ENCODE results near the gene KRTAP17-1. TPM values are rescaled to one million over a fixed set of nuclear protein-coding genes. Genes with fewer than 3 reads are reported as not detected.
"Not testable (repeated sequence)": the region's sequence is repeated elsewhere in the genome, so short reads cannot be mapped to it uniquely, and the experiment has no call there.

Gene KRTAP17-1
- total RNA-seq, 4 donors from 2014 or later, result not detected

DNA sequence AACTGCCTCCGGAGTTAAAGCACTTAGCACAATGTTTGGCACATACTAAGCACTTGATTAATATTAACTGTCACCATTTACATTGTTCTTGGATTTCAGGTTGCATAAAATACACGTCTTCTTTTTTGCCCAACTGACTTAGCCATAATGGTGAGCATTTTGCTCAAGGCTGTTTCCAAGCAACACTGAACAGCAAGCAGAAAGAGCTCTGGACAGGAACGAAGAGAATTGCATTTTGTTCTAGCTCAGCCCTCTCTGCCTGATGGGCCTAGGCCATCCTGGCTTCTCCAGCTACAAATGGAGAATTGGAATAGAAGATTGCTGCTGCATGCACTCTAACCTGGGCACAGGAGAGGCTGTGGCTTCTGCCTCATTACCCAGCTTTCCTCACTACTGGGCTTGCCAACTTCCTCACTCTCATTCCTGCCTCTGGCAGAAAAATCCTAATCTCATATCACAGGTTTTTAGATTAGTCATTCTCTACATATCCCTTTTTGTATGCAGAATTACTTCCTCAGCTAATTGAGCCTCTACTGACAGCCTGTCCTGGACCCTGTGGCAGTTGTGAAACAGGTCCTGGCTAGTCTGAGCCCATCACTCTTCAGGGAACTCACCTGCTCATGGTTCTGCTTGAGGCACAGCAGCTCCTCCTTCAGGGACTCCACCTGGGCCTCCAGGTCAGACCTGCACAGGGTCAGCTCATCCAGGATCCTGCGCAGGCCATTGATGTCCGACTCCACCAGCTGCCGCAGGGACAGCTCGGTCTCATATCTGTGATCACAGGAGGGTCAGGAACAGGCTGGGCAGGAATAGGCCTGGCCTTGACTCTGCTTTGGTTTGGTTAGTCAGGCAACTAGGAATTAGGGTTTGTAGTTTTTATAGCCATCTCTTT is 32.6 kb upstream of the KRTAP17-1 start:
- no peak overlapping the region for H3K4me3 ChIP-seq
- no peaks in the 10 kb centered on the region for H3K4me1 ChIP-seq
- no peaks in the 10 kb centered on the region for H3K9me3 ChIP-seq
- no peak for DNase-seq
- no peak overlapping the region for H3K27ac ChIP-seq
- H3K36me3 ChIP-seq, result no peaks in the 10 kb centered on the region
- no peak for TF ChIP-seq POLR2A (IDR thresholded peaks at IDR 0.05)
- TF ChIP-seq, protein P1, sequence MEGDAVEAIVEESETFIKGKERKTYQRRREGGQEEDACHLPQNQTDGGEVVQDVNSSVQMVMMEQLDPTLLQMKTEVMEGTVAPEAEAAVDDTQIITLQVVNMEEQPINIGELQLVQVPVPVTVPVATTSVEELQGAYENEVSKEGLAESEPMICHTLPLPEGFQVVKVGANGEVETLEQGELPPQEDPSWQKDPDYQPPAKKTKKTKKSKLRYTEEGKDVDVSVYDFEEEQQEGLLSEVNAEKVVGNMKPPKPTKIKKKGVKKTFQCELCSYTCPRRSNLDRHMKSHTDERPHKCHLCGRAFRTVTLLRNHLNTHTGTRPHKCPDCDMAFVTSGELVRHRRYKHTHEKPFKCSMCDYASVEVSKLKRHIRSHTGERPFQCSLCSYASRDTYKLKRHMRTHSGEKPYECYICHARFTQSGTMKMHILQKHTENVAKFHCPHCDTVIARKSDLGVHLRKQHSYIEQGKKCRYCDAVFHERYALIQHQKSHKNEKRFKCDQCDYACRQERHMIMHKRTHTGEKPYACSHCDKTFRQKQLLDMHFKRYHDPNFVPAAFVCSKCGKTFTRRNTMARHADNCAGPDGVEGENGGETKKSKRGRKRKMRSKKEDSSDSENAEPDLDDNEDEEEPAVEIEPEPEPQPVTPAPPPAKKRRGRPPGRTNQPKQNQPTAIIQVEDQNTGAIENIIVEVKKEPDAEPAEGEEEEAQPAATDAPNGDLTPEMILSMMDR (IDR thresholded peaks at IDR 0.05), result no peak
- H3K27me3 ChIP-seq, result no peaks in the 10 kb centered on the region

DNA sequence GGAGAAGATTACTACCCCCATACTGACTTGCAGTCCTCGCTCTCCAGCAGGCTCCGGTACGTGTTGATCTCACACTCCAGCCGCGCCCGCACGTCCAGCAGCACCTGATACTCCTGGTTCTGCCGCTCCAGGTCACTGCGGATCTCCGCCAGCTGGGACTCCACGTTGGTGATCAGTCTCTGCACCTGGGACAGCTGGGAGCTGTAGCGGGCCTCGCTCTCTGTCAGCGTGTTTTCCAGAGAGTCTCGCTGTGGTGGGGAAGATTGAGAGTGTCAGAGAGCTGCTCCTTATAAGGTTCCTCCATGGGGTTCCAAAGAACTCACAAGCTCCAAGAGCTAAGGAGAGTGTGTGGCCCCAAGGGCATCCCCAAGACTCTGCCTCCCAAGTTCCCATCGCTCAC is 30.9 kb upstream of the KRTAP17-1 start:
- H3K4me3 ChIP-seq, DNase-seq: not testable (repeated sequence)

DNA sequence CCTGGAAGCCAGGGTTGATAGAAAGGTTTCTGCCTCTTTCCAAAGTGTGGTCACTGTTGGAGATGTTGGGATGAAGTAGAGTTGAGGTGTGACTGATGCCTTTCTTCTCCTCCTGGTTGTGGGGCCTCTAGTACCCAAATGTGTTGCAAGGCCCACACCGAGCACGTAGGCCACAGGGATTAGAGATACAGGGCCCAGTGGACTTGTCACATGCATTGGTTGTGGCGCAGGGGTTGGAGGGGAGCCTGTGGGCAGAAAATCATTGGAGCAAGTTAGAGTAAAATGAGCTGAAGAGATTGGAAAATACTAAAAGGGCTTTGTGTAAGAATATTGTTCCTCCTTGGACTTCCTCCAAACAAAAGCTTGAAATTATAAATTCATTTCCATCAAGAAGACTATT is 30.5 kb upstream of the KRTAP17-1 start:
- Histone ChIP-seq H3K4me1 (no peaks in the 10 kb centered on the region), H3K27ac (no peak overlapping the region), H3K9me3 (no peaks in the 10 kb centered on the region), H3K27me3 (no peaks in the 10 kb centered on the region), H3K36me3 (no peaks in the 10 kb centered on the region), H3K4me3 (no peak overlapping the region)
- TF ChIP-seq, protein P1 (IDR thresholded peaks at IDR 0.05), result no peak
- no peak for DNase-seq

More for the DNA sequence above, 30.9 kb upstream of the KRTAP17-1 start:
- not testable (repeated sequence) for H3K9me3 ChIP-seq, H3K27me3 ChIP-seq, H3K36me3 ChIP-seq, H3K4me1 ChIP-seq, H3K27ac ChIP-seq

DNA sequence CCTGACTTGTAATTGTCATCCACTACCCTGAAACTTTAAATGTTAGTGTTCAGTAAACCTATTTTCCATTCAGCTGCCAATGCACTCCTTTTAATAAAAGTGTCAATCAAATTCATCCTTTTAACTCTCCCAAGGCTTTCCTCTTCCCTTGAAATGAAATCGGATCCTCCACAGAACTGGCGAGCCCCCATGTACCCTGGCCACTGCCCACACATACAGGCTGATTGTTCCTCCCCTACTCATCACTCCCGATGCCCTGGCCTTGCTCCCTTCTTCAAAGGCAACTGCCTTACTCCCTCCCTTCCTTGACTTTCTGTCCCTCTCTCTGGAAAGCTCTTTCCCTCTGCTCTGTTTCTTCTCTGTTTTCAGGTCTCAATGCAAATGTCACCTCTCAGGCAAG is 27.5 kb upstream of the KRTAP17-1 start:
- no peaks in the 10 kb centered on the region for H3K4me1 ChIP-seq
- no peak overlapping the region for H3K4me3 ChIP-seq
- H3K27ac ChIP-seq, result no peak overlapping the region
- H3K36me3 ChIP-seq, result no peaks in the 10 kb centered on the region
- no peak for TF ChIP-seq POLR2A (IDR thresholded peaks at IDR 0.05)
- TF ChIP-seq, protein P1 (IDR thresholded peaks at IDR 0.05), result no peak
- no peak for DNase-seq
- no peaks in the 10 kb centered on the region for H3K27me3 ChIP-seq
- H3K9me3 ChIP-seq, result no peaks in the 10 kb centered on the region

DNA sequence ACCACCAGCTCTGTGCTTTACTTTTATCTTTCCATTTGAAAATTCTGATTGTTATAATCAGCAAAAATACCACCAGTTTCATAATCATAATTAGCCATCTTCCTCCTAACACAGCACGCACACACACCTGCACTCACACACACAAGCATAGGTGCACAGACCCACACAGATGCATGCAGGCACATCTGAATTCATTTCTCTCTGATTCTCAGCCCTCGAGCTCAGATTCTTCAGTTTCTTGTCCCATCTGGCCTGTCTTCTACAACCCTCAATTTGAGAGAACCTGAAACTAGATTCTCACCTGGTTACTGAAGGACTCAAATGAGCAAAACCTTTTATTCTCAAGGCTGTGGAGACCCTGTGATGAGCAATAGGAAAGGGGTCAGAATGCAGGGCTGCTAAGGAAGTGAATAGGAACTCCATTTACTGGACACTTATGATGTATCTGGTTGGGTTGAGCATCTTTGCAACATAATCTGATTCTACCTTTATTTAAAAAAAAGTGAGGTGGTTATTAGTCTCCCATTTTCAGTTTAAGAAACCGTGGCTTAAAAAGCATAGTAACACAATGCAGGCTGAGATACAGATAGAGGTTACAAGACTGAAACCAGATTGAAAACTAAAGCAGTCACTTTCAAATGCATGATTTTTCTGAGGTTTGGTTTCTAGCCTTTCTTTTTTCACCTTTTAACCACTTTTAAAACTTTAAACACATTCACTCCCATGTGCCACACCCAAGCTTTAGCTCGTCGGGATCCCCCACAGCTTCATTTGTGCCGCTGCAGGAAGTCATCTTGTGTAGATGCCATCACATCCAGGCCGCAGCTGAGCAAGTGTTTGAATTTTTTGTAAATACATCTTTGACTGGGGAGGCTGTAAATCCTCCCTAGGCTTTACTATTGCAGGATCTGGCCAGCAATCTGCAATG is 25.7 kb upstream of the KRTAP17-1 start:
- no peaks in the 10 kb centered on the region for H3K36me3 ChIP-seq
- H3K27ac ChIP-seq, result no peak overlapping the region
- no peaks in the 10 kb centered on the region for H3K27me3 ChIP-seq
- DNase-seq, result no peak
- no peak for TF ChIP-seq POLR2A (IDR thresholded peaks at IDR 0.05)
- TF ChIP-seq, protein P1 (IDR thresholded peaks at IDR 0.05), result no peak
- H3K4me1 ChIP-seq, result no peaks in the 10 kb centered on the region
- no peak overlapping the region for H3K4me3 ChIP-seq
- no peaks in the 10 kb centered on the region for H3K9me3 ChIP-seq

DNA sequence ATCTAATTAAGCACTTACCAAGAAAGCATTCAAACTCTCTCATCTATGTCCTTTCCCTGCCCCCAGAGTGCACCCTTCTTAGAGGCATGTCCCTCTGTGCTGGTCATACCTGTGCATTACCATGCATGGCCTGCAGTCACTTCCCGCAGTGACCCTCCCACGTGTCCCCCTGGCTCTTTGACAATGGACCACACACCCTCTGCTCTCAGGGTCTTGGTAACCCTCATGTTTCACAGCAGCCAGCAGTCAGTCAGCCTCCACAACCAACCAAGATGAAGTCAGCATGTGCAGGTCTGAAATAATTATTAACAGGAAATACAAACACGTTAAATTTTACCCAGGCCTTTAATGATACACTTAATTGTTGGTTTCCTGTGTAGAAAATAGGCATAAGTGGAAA is 25.0 kb upstream of the KRTAP17-1 start:
- Histone ChIP-seq H3K36me3 (no peaks in the 10 kb centered on the region), H3K9me3 (no peaks in the 10 kb centered on the region), H3K27me3 (no peaks in the 10 kb centered on the region), H3K27ac (peak overlapping the region in 1 of 4 donors; percentile 13), H3K4me1 (no peaks in the 10 kb centered on the region), H3K4me3 (no peak overlapping the region)
- no peak for DNase-seq
- TF ChIP-seq, protein P1 (IDR thresholded peaks at IDR 0.05), result no peak
- TF ChIP-seq POLR2A (IDR thresholded peaks at IDR 0.05), result no peak
